Endometrium (tissue), 2 donors: Measurements from ENCODE around the gene LIX1.
"Not testable (repeated sequence)": the region's sequence is repeated elsewhere in the genome, so short reads cannot be mapped to it uniquely, and the experiment has no call there.

ENCODE experiments used
- FAIRE-seq: peaks from 2 replicates; lab custom pipeline; 2012; peaks lifted over from hg19 to GRCh38; lab: Jason Lieb, UNC
- donor health status: control.
- donor health status: control.

The LIX1 gene

DNA sequence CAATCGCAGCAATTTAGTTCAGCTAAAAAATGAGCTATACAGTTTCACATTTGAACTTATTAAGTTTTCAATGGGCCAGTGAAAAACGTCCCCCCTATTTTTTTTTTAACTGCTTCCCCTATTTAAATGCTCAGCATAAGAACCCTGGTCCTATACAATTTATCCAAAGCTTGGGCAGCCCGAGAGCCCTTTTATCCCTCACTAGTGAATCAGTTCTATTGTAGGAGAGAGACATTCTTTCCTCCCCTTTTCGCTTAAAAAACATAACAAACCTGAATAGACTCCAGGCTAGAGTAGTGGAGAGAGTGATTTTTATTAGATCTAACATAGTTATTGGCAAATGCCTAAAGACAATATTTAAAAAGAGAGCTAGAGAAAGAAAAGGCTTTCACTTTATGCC, 1.4 kb downstream of the LIX1 start:
- FAIRE-seq: no peak

DNA sequence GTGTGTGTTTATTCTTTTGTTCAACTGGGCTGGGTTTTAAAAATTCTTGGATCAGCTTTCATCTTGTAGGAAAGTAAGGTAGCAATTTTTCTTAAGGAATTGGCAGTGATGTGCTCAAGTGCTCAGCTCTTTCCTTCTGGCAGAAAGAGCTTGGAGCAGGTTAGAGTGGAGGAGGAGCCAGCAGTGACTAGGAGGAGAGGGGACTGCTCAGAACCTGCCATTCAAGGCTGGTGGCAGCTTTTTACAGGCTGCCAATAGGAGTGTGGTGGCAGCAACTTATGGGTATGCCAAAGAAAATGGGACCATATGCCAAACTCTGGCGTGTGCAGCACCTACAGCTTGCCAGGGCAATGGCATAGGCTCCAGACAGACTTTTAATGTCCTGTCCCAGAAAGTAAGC, 2.2 kb downstream of the LIX1 start:
- not testable (repeated sequence) for FAIRE-seq

DNA sequence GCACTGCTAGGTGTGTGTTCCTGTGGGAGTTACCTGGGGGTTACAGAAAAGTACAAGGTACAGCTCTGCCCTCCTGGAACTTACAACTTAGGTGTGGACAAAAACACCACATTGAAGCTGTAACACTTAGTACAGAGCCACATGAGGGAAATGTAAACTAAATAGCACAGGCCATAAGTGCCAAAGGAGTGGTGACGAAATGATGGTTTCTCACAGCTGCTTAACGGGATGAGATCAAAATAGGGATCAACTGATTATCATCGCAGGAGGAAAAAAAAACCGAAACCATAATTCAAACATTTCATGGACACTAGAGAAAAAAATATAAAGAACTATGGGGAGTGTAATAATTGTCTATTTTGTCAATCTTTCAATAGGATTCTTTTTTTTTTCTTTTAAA, 5.9 kb downstream of the LIX1 start:
- no peak for FAIRE-seq

GRCh38 chr5:97135868-97136267, 6.5 kb downstream of the LIX1 start:
- FAIRE-seq: no peak

GRCh38 chr5:97134634-97135033, 7.8 kb downstream of the LIX1 start:
- no peak for FAIRE-seq

GRCh38 chr5:97133101-97133500, 9.3 kb downstream of the LIX1 start:
- no peak for FAIRE-seq

DNA sequence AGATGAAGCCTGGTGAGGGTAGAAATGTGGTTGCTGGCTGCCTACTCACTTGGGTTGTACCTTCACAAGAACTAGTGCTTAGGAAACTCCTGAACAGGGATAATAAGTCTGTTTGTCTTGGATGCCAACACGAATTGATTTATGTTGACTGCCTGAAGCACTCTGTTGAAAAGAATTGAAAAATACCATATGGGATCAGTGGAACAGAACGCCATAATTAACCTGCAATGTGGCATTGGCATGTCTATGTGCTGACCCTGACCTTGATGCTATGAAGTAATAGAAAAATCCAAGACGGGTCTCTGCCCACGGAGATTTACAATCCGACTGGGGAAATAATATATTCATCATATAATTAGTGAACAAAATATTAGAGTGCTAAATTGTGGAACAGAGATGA, 10.5 kb downstream of the LIX1 start:
- FAIRE-seq: no peak

DNA sequence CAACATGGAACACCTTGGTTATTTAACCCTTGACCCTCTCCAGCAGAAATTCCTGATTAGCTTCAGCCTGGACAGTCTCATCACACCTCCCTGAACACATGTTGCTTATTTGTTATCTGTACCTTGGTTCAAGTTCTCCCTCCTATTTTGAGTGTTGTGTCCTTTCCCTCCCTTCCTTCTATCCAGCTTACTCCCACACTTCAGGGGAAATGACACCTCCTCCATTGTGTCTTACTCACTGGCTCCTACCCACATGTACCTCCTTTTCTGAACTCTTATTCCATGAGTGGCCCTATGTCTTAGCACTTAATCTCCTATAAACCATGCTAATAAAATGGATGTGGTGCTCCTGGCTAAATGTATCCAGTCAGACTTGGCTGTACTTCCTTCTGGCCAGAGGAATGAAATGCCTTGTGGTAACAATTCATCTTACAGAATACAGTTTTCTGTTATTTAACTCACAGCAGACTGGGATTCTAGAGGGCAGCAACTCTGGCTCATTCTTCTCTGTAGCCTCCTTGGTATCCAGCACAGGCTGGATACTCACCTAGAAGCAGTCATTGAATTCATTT, 11.2 kb downstream of the LIX1 start:
- no peak for FAIRE-seq

DNA sequence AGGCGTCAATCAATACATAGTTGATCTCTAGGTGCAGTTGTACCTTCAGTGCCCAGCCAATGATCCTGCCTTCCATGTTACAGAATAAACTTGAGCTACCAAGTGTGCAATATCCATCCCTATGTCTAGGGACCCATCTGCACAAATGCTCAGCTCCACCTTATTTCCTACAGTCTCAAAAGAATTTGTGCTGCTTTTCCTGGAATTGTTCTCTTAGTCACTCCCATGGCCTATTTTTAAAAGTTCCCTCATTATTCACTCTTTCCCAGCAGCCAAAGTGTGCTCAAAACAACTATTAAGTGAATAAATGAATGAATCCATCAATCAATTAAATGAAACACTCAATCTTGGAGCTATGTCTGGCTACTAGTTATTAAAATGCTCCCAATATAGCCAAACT, 14.7 kb downstream of the LIX1 start:
- no peak for FAIRE-seq

DNA sequence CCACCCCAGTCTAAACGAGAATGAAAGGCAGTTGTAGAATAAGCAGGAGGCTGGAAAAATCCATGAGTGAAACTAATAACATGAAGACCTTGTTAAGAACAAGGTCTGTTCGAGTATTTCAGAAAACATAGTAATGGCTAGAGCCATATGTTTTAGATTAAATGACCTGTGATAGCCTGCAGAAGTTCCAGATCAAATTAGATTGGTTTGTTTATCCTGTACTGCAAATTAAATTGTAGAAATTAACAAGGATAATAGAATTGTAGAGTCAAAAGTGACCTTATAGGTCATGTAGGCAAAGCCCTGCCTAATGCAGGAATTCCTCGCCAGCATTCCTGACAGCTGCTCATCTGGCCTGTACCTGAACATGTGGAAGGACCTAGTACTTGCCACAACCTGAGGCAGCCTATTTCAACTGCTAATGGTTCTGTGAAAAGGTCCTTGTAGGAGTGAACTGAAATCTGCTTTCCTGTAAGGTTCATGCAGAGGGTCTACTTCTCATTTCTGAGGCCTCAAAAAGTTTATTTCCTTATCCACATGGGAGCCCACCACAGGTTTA, 17.2 kb downstream of the LIX1 start:
- no peak for FAIRE-seq

GRCh38 chr5:97124335-97124734, 18.1 kb downstream of the LIX1 start:
- no peak for FAIRE-seq

- FAIRE-seq: no peak
Measured at GRCh38 chr5:97121848-97122247, 20.6 kb downstream of the LIX1 start.

GRCh38 chr5:97120195-97120594, 22.2 kb downstream of the LIX1 start:
- FAIRE-seq: no peak

DNA sequence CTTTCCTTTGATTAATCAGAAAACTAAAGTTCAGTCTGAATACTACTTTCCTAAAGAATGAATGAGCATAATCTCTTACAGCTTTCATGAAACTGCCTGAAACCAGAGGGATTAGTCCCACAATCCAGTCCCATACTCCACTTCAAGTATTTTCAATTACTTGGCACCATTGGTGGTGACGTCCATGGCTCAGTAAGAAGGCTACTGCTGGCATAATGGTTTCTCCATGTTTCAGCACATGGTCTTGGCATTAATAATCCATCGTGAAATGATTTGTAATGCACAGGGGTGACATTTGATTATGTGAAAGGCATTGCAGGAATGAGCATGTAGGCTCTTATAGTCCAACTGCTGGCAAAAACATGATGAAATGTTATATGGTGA, 23.4 kb downstream of the LIX1 start:
- FAIRE-seq: no peak

DNA sequence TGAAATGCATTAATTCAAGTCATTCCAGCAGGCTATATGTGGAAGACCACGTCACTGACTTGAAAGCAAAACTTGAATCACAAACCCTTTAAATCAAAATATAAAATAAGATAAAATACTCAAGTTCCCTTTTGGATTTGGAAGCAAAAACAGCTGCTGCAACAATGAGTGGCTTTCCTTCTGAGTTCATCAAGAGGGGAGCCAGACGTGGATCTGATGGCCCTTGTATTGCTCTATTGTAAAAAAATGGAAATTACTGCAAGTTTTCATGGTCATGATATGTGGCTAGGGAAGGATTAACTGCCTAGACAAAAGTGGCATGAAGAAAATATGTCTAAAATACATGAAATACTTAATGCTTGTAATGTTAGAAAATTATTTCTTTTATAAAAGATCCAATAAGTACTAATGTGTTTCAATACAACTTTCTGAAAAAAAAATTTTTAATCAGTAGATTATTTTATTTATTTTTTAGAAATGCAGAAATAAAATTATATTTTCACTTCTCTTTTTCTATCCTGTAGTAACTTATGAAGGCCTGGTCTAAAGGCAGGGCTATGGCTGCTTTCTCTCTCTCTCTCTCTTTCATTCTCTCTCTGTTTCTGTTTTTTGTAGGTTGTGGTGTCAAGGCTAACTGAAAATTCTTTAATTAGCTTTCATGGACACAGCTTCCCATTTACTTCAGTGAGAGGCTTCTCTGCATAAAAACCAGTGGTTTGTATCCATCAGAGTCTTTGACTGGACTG, 24.0 kb downstream of the LIX1 start:
- no peak for FAIRE-seq

DNA sequence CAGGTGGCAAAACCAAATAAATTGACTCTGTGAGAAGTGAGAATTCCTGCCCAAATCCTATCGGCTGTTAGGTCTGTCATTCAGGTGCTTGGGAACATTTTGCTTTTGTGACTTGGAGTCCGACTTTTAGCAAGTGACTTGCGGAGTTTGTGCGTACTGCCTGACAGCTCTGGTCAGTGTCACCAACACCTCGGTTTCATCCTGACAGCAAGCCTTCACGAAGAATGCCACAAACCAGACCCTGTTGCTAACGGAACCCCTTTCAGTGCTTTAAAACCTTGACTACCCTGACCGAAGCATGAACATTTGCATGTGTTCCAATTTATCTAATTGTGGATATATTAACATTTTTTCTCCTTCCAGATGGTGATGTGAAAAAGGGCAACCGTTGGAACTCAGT, 26.5 kb downstream of the LIX1 start:
- no peak for FAIRE-seq

DNA sequence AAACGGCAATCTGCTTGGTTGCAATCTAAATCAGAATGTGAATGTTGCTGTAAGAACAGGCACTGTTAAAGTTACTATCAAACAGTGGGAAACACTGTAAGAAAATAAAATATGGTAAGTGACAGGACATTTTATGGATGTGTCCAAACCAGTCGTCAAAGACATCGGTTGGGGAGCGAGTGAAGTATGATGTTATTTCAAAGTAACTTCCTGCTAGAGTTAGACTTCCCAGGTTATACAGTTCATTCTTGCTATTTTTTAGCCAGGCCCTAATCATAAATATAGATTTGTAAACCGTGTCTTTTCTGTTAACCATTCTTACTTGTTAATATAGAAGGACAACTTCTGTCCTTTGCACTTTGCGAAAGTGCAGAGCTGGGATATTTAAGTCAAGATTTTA, 30.2 kb downstream of the LIX1 start:
- no peak for FAIRE-seq

GRCh38 chr5:97111616-97112015, 30.8 kb downstream of the LIX1 start:
- FAIRE-seq: no peak

DNA sequence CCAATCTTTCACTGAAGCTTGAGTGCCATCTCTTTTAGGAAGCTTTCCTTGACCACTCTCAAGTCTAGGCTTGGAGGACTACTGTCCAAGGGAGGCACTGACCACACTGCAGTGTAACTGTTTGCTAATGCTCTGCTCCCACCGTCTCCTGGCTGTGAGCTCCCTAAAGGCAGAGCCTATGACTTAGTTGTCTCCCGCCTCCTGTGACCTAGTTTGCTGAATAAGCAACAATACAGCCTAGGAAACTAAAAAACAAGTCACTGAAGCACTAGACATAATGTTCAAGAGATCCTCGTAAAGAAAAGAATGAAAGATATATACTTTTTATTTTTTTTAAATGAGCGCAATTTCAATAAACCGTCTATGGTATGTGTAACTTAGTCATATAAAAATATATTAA, 31.4 kb downstream of the LIX1 start:
- no peak for FAIRE-seq

DNA sequence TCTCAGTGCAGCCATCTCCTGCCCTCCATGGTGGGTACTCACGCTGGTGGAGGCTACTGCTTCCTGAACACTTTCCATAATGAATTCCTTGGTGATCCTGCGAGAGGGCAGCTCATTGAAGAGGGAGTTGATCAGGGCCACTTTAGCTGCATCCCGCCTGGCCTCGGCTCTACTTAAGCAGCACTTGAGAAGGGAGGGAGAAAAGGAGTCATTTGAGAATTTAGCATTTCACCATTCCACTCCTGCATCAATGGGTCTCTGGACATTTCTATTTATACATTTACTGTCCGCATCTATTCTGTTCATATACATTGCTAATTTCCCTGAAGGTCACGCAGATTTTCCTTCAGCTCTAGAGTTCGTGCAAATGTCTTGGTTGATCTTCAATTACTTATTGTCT, 35.1 kb downstream of the LIX1 start:
- no peak for FAIRE-seq

DNA sequence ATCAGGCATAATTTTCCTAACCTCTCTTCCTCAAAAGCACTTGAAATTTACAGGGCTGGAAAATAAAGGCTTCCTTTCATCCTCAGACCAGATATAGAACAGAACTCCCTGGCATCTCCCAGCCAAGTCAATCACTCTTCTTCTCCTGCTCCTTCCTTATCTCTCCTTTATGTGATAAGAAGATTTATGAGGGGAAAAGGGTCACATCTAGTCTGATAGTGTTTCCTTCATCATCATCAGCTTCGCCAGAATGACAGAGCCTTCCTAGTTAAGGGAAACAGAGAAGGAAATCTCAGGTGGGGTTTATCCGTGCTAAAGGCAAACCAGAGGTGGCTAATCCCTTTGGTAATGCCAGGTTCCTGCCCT, 36.2 kb downstream of the LIX1 start:
- FAIRE-seq: no peak

- no peak for FAIRE-seq
Measured at GRCh38 chr5:97105501-97106215, 36.8 kb downstream of the LIX1 start.

DNA sequence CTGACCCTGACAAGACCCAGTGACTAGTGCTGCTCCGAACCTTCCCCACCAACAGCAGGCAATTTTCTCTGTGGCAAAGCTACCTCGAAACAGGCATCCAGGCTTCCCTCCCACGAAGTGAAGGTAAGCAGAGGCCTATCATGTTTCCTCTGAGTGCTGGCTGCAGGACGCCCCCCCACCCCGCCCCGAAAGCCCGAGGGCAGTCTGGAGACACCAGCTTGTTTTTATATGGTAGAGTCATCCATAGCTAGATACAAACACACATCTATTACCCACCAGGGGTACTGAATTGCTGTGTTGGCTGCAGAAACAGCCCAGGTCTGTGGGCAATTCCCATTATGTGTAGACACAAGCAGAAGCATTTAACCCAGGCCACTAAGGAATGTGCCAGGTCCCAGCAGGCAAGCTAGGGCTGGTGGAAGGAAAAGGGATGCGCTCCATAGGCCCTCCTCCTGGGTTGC, 40.4 kb downstream of the LIX1 start:
- FAIRE-seq: no peak
